H1 (cell line): ENCODE results near the gene C19orf53. TPM values are rescaled to one million over a fixed set of nuclear protein-coding genes. Genes with fewer than 3 reads are reported as not detected.

Source experiments
- CTCF ChIA-PET: fragments of 300-600 bp; sonication (Branson Sonifier 250); formaldehyde crosslinking; loops from one replicate; lab custom pipeline; 2021; ENCODE audit not compliant: partially characterized antibody; lab: Charles Lee
- POLR2A ChIA-PET: fragments of 300-600 bp; sonication (Branson Sonifier 250); formaldehyde crosslinking; loops from one replicate; lab custom pipeline; 2021; ENCODE audit warnings: inconsistent platforms; ENCODE audit not compliant: partially characterized antibody; lab: Charles Lee
- DNase-seq, 2 experiments: peaks; one replicate each; pipeline versions ENCODE4 v3.0.0 to v3.0.0-alpha.2; 2010 to 2022; ENCODE audit warnings: low spot score in 2 of 2, low read depth in 1 of 2, mixed read lengths in 1 of 2
- FAIRE-seq: peaks from 2 replicates; lab custom pipeline; 2011; peaks lifted over from hg19 to GRCh38; lab: Jason Lieb, UNC
- H2AFZ ChIP-seq: 2 replicates; pipeline ENCODE4 v1.8.1; 2012; ENCODE audit warnings: low read length, inconsistent platforms
- H2AK5ac ChIP-seq: 2 replicates; pipeline ENCODE4 v1.6.1; 2013; ENCODE audit warnings: low read depth, low read length
- H2BK120ac ChIP-seq: replicated peaks from 2 replicates; pipeline ENCODE3; 2013; ENCODE audit warnings: low read depth, low read length, inconsistent platforms
- H2BK12ac ChIP-seq: 2 replicates; pipeline ENCODE4 v1.6.1; 2013; ENCODE audit warnings: low read depth, low read length
- H2BK15ac ChIP-seq: 2 replicates; pipeline ENCODE4 v1.6.1; 2013; ENCODE audit warnings: low read length
- H2BK20ac ChIP-seq: 2 replicates; pipeline ENCODE4 v1.6.1; 2013; ENCODE audit warnings: low read length
- H2BK5ac ChIP-seq: 2 replicates; pipeline ENCODE4 v1.6.1; 2013; ENCODE audit warnings: low read depth, low read length
- H3K14ac ChIP-seq: 2 replicates; pipeline ENCODE4 v1.6.1; 2013; ENCODE audit warnings: inconsistent platforms; ENCODE audit not compliant: insufficient read length
- H3K18ac ChIP-seq: 2 replicates; pipeline ENCODE4 v1.6.1; 2013; ENCODE audit warnings: low read length; ENCODE audit errors: extremely low read depth
- H3K23ac ChIP-seq: 2 replicates; pipeline ENCODE4 v1.6.1; 2013; ENCODE audit warnings: inconsistent platforms; ENCODE audit not compliant: insufficient read length
- H3K23me2 ChIP-seq: 2 replicates; pipeline ENCODE4 v1.6.1; 2013; ENCODE audit warnings: low read depth, low read length
- H3K27ac ChIP-seq: 2 replicates; pipeline ENCODE4 v1.6.1; 2011; ENCODE audit warnings: low read depth, low read length, inconsistent platforms
- H3K27me3 ChIP-seq, 4 experiments: replicated peaks in 1 of 4; 1 replicate in 1 of 4; 2 replicates in 3 of 4; pipeline versions ENCODE4 v1.6.1 to v1.8.1; 2011 to 2013; ENCODE audit warnings: low read length in 3 of 4, mild to moderate bottlenecking in 3 of 4, inconsistent platforms in 2 of 4, mixed read lengths in 2 of 4, moderate library complexity in 1 of 4; ENCODE audit not compliant: control insufficient read depth in 3 of 4, insufficient read depth in 3 of 4; ENCODE audit errors: extremely low read depth in 1 of 4
- H3K36me3 ChIP-seq, 4 experiments: 2 replicates each; pipeline versions ENCODE4 v1.6.1 to v1.8.1; 2011 to 2013; ENCODE audit warnings: mild to moderate bottlenecking in 4 of 4, low read length in 3 of 4, moderate library complexity in 2 of 4, control low read depth in 1 of 4, inconsistent platforms in 1 of 4; ENCODE audit not compliant: insufficient read depth in 4 of 4, control insufficient read depth in 2 of 4
- H3K4ac ChIP-seq: replicated peaks from 2 replicates; pipeline ENCODE3; 2013; ENCODE audit warnings: low read length, low read depth, mixed read lengths, inconsistent platforms; ENCODE audit not compliant: insufficient read length
- H3K4me1 ChIP-seq, 4 experiments: replicated peaks in 1 of 4; 1 replicate in 1 of 4; 2 replicates in 3 of 4; pipeline versions ENCODE4 v1.6.1 to v1.8.1; 2011 to 2013; ENCODE audit warnings: low read length in 3 of 4, inconsistent platforms in 2 of 4, mixed read lengths in 1 of 4; ENCODE audit not compliant: insufficient read depth in 4 of 4, control insufficient read depth in 3 of 4
- H3K4me2 ChIP-seq, 2 experiments: 2 replicates each; pipeline versions ENCODE4 v1.6.1 to v1.8.1; 2011 to 2013; ENCODE audit warnings: low read depth in 2 of 2, low read length in 2 of 2, control low read depth in 1 of 2, inconsistent platforms in 1 of 2, mild to moderate bottlenecking in 1 of 2; ENCODE audit not compliant: insufficient read depth in 1 of 2
- H3K4me3 ChIP-seq, 4 experiments: fragments of 200-600, 300-600 bp in 1 of 4; sonication (generic), shearing (Covaris generic), sonication (Bioruptor Twin) in 1 of 4; 2 replicates each; pipeline versions ENCODE4 v1.5.1 to v1.8.1; 2011 to 2016; ENCODE audit warnings: low read length in 4 of 4, low read depth in 3 of 4, control low read depth in 2 of 4, inconsistent platforms in 2 of 4, mild to moderate bottlenecking in 2 of 4, mixed read lengths in 1 of 4, moderate library complexity in 1 of 4; ENCODE audit not compliant: insufficient read depth in 2 of 4; ENCODE audit errors: extremely low read depth in 1 of 4
- H3K56ac ChIP-seq: replicated peaks from 2 replicates; pipeline ENCODE3; 2013; ENCODE audit warnings: low read depth, mild to moderate bottlenecking, mixed read lengths, low read length, inconsistent platforms; ENCODE audit not compliant: insufficient read length
- H3K79me1 ChIP-seq: 2 replicates; pipeline ENCODE4 v1.6.1; 2013; ENCODE audit warnings: low read depth, low read length, control low read depth
- H3K79me2 ChIP-seq, 2 experiments: 2 replicates each; pipeline versions ENCODE4 v1.6.1 to v1.8.1; 2012 to 2013; ENCODE audit warnings: low read length in 2 of 2, mild to moderate bottlenecking in 2 of 2, inconsistent platforms in 1 of 2; ENCODE audit not compliant: insufficient read depth in 2 of 2, control insufficient read depth in 1 of 2
- H3K9ac ChIP-seq, 4 experiments: replicated peaks in 1 of 4; 1 replicate in 1 of 4; 2 replicates in 3 of 4; pipeline versions ENCODE4 v1.6.1 to v1.8.1; 2011 to 2013; ENCODE audit warnings: low read depth in 3 of 4, low read length in 3 of 4, control low read depth in 2 of 4, mild to moderate bottlenecking in 2 of 4, moderate library complexity in 2 of 4, inconsistent platforms in 1 of 4; ENCODE audit errors: extremely low read depth in 1 of 4
- H3K9me3 ChIP-seq, 2 experiments: 2 replicates each; pipeline versions ENCODE4 v1.6.1 to v1.8.1; 2012 to 2013; ENCODE audit warnings: mild to moderate bottlenecking in 2 of 2, moderate library complexity in 2 of 2, control low read depth in 1 of 2, inconsistent platforms in 1 of 2, low read depth in 1 of 2, low read length in 1 of 2, mixed read lengths in 1 of 2; ENCODE audit not compliant: insufficient read depth in 2 of 2
- H4K20me1 ChIP-seq, 2 experiments: replicated peaks in 1 of 2; 2 replicates each; pipeline versions ENCODE3 to v1.8.1; 2011 to 2013; ENCODE audit warnings: inconsistent platforms in 2 of 2, low read length in 2 of 2, mild to moderate bottlenecking in 1 of 2; ENCODE audit not compliant: insufficient read depth in 2 of 2, control insufficient read depth in 1 of 2
- H4K5ac ChIP-seq: 2 replicates; pipeline ENCODE4 v1.6.1; 2013; ENCODE audit warnings: low read length, low read depth, mixed read lengths, inconsistent platforms; ENCODE audit not compliant: insufficient read length
- H4K8ac ChIP-seq: 2 replicates; pipeline ENCODE4 v1.8.0; 2013; ENCODE audit warnings: mild to moderate bottlenecking, moderate library complexity, low read length, inconsistent platforms; ENCODE audit not compliant: insufficient read depth; ENCODE audit errors: extremely low read depth
- H4K91ac ChIP-seq: replicated peaks from 2 replicates; pipeline ENCODE3; 2013; ENCODE audit warnings: low read length, mixed read lengths, inconsistent platforms; ENCODE audit not compliant: insufficient read length
- ATF3 ChIP-seq: IDR thresholded peaks from 2 replicates; pipeline ENCODE4 v1.6.1; 2011; ENCODE audit warnings: low read depth, mild to moderate bottlenecking, low read length; ENCODE audit not compliant: insufficient read depth
- CEBPB ChIP-seq: IDR thresholded peaks from 2 replicates; pipeline ENCODE4 v1.6.1; 2012; ENCODE audit warnings: low read depth, low read length
- CREB1 ChIP-seq: IDR thresholded peaks from 2 replicates; pipeline ENCODE4 v1.6.1; 2012; ENCODE audit warnings: inconsistent platforms
- FOSL1 ChIP-seq: IDR thresholded peaks from 2 replicates; pipeline ENCODE4 v1.6.1; 2011; ENCODE audit warnings: mild to moderate bottlenecking, low read depth, low read length, moderate library complexity; ENCODE audit not compliant: insufficient read depth
- GABPA ChIP-seq: IDR thresholded peaks from 2 replicates; pipeline ENCODE4 v1.6.1; 2011; ENCODE audit warnings: mild to moderate bottlenecking, low read length, moderate library complexity, borderline replicate concordance; ENCODE audit not compliant: insufficient read depth
- GTF2F1 ChIP-seq: IDR thresholded peaks from 2 replicates; pipeline ENCODE4 v1.6.1; 2012; ENCODE audit warnings: low read depth, low read length, improper control_type of control experiment, borderline replicate concordance
- JUND ChIP-seq: IDR thresholded peaks from 2 replicates; pipeline ENCODE4 v1.6.1; 2011; ENCODE audit warnings: mild to moderate bottlenecking, improper control_type of control experiment, low read length
- SIRT6 ChIP-seq: IDR thresholded peaks from one replicate; pipeline ENCODE4 v1.7.1; 2012; ENCODE audit warnings: low read length, inconsistent platforms
- ZNF274 ChIP-seq: IDR thresholded peaks from 2 replicates; pipeline ENCODE4 v1.7.0; 2012; ENCODE audit warnings: low read length, borderline replicate concordance; ENCODE audit errors: extremely low read depth
- WGBS, 2 experiments: shearing (Covaris generic) in 1 of 2; methylation state at CpG; one replicate each; pipeline versions ENCODE4 v1.1.6 to v1.1.7; 2013 to 2015; ENCODE audit warnings: low lambda C conversion rate in 2 of 2, mixed read lengths in 2 of 2, inconsistent platforms in 1 of 2, low coverage in 1 of 2, missing lambda C conversion rate in 1 of 2; ENCODE audit not compliant: insufficient replicate concordance in 2 of 2, insufficient coverage in 1 of 2, insufficient read length in 1 of 2; ENCODE audit errors: extremely low coverage in 1 of 2, missing lambda C conversion rate in 1 of 2; 5-methylcytosine and 5-hydroxymethylcytosine counted together
- polyA plus RNA-seq, 7 experiments: library from polyadenylated mRNA; depleted of rRNA in 3 of 7; stranded (reverse) in 5 of 7; unstranded in 2 of 7; fragments of >200 nt in 5 of 7; fragments of 200-250 nt in 2 of 7; gene quantifications; 1 replicate in 5 of 7; 2 replicates in 1 of 7; 4 replicates in 1 of 7; pipeline versions ENCODE4 v1.2.1 to v1.2.3, GENCODE V29; 2011 to 2013; ENCODE audit warnings: missing spikeins in 2 of 7, mixed read lengths in 2 of 7
- total RNA-seq: library from RNA; stranded (reverse); fragmentation: NEBNext Ultra II Directional; extraction: Animal tissue kit (Norgen Biotek cat#: 25700); gene quantifications from 2 replicates; pipeline ENCODE4 v1.2.1, GENCODE V29; 2021

Gene C19orf53
- total and polyA plus RNA-seq, 2 of the 8 experiments (the other 6 are each of a cell fraction or from before 2014, with no cell fraction given): 104 to 169 TPM

- ChIA-PET CTCF (interaction anchor here (1.3 to 5.5 kb wide), 3 partner anchors 10 to 68 kb away, joined by 3 to 42 read pairs (median 4); no protein-coding TSS in a partner anchor), POLR2A (interaction anchor here (1.3 to 6.7 kb wide), 9 partner anchors 10 to 77 kb away, joined by 4 to 60 read pairs (median 14); partner anchors contain the start of gene C19orf53)
- Histone ChIP-seq H2BK12ac (peak overlapping the region; percentile 98; the same call in 1 of the 2 replicates), H3K23ac (no peak overlapping the region), H4K5ac (peak overlapping the region; percentile 18), H3K27ac (0 out of 2 replicates have a peak overlapping the region, but pooled peaks have one; percentile 55), H3K18ac (no peak overlapping the region), H2BK120ac (no peak overlapping the region), H3K4me2 (peak overlapping the region; percentile 44 to 56; a peak in 2 of 4 replicates), H3K9ac (no peak overlapping the region; a peak in 1 of 7 replicates), H3K9me3 (no peaks in the 10 kb centered on the region), H3K4ac (peak overlapping the region; percentile 55), H4K8ac (peak overlapping the region; percentile 96; the same call in 1 of the 2 replicates), H2BK5ac (peak overlapping the region; percentile 52; the same call in 1 of the 2 replicates), H4K20me1 (peaks cover 0 to 3% of the 10 kb centered on the region in 2 experiments), H4K91ac (no peak overlapping the region), H3K79me2 (peaks cover 0 to 12% of the 10 kb centered on the region in 2 experiments; a peak in 1 of 4 replicates), H2AK5ac (no peak overlapping the region), H3K56ac (peak overlapping the region; percentile 19), H3K36me3 (no peaks in the 10 kb centered on the region), H3K79me1 (peaks cover 5% of the 10 kb centered on the region; the same call in 1 of the 2 replicates), H2AFZ (no peak overlapping the region), H3K14ac (no peak overlapping the region), H3K4me1 (peaks cover 0 to 7% (median 4%) of the 10 kb centered on the region in 4 experiments; a peak in 4 of 7 replicates), H2BK20ac (no peak overlapping the region), H3K27me3 (no peaks in the 10 kb centered on the region)
- no peak for FAIRE-seq
- no peak for DNase-seq
- 88% methylated on average over 4 of the region's 8 CpGs; no CpG with 5 or more reads in 1 of the 2 experiments for WGBS, 2 experiments
- TF ChIP-seq FOSL1 (no peak), CEBPB (no peak), ZNF274 (no peak), SIRT6 (no peak), GABPA (no peak), CREB1 (no peak), ATF3 (no peak), JUND (no peak), GTF2F1 (no peak)
- TF ChIP-seq, all 59 proteins: peak for 0
- peaks cover 8% of the 10 kb centered on the region; the same call in 1 of the 2 replicates for H3K23me2 ChIP-seq
- H3K4me3 ChIP-seq: peak overlapping the region; percentile 38 to 63 (median 48); a peak in 6 of 8 replicates
- no peak overlapping the region for H2BK15ac ChIP-seq
Observed at GRCh38 chr19:13794398-13794756, 20.1 kb downstream of the C19orf53 start.
